ENCODE results near the gene DDR1.

- no peak for TF ChIP-seq SUZ12 (IDR thresholded peaks at IDR 0.05)
- no peak for TF ChIP-seq TARDBP (IDR thresholded peaks at IDR 0.05)
- no peak for TF ChIP-seq NFRKB (IDR thresholded peaks at IDR 0.05)
- TF ChIP-seq FOXA1 (IDR thresholded peaks at IDR 0.05): no peak
- TF ChIP-seq L3MBTL2 (conservative IDR thresholded peaks at IDR 0.05): no peak
These were observed 12.2 kb downstream of the DDR1 start for GRCh38 chr6:30896541-30896940.
